Fibroblast of the conjunctiva (primary cell): ENCODE measurements around the gene PACSIN2.
"Not testable (repeated sequence)": the region's sequence is repeated elsewhere in the genome, so short reads cannot be mapped to it uniquely, and the experiment has no call there.

Source experiments
- DNase-seq: peaks from one replicate; pipeline ENCODE4 v3.0.0-alpha.2; 2010; ENCODE audit warnings: low read depth

PACSIN2 gene

DNA sequence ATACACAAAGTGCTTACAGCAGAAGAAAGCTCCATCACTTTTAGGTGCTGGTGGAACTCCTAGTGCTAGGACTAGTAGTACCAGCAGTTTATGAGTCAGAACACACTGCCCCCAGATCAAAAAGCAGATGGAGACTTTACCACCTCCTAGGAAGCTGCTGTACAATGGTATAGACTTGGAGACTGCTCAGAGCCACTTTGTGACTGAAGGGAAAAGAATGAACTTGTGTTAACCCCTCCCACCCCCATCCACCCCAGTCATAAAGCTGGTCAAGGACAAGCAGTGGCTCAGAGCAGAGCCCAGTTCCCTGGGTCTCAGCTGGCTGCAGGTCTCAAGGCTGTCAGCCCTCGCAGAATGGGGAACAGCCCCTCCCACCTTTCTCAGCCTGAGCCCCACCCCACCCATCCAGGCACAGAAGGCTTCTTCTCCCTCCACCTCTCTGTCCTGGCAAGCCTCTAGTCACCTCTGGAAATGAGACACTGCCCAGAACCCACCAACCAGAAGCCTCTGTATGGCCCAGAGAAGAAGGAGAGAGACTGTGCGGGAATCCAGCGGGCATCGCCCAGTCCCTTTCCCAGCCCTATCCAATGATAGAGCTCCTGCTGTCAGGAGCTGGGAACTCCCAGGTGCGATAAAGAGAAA is 23.8 kb downstream of the PACSIN2 start:
- DNase-seq, result peak; percentile 67

DNA sequence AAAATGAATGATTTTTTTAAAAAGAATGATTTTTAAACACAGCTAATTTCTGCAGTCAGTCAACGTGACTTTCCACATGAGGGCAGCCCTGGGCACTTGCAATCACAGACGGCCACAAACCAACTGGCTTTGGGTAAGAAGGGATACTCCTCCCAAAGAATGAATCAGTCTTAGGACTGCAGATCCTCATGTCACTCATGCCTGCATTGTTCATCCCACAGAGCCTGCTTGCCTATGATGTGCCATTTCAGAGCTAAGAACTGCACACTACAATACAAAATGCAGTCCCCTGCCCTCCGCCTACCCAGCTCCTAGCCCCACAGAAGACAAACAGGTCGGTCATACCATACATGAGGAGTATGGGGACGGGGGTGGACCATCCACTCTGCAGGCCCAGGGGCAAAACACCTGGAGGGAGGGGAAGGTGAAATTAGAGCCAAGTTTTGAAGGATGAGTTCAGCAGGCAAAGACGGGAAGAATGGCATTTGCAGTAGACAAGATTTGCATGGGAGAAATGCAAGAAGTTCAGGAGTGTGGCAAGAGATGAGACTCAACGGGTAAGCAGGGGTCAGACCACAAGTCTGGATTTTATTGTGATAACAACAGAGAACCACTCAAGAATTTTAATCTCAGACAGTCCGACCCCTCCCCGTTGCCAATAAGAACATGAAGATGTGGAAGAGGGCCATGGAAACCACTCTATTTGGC is 24.7 kb downstream of the PACSIN2 start:
- peak; percentile 85 for DNase-seq

DNA sequence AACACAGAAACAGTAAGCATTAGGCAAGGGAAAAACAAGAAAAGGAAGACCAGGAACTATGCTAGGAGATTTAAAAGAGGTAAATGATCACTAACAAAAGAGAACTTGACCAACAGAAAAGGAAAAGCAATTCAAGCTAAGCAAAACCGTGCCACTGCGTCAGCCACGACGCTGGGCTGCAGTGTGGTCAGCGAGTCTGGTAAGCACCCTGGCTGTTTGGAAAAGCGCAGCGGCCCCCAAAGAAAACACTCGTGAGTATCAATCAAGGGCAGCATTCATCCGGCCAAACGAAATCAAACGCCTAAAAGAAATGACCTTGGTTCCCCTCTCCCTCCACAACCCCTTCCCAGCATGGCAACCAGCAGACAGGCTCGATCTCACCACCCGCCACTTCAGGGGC is 28.8 kb downstream of the PACSIN2 start:
- no peak for DNase-seq

DNA sequence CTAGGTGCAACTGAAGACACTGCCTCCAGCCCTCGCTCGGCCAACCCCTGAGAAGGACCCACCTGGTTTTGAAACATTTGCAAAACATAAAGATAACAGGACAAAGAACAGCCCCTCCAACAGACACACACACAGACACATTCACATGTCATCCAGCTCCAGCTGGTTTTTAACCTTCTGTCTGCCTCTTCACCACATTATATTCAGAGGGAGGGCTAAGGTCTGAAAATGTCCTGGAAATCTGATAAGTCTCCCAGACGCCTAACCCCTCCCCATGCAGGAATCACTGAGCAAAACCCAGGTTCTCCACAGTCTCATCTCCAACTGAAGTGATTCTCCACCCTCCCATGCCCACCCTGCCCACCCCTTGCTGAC is 29.4 kb downstream of the PACSIN2 start:
- no peak for DNase-seq

DNA sequence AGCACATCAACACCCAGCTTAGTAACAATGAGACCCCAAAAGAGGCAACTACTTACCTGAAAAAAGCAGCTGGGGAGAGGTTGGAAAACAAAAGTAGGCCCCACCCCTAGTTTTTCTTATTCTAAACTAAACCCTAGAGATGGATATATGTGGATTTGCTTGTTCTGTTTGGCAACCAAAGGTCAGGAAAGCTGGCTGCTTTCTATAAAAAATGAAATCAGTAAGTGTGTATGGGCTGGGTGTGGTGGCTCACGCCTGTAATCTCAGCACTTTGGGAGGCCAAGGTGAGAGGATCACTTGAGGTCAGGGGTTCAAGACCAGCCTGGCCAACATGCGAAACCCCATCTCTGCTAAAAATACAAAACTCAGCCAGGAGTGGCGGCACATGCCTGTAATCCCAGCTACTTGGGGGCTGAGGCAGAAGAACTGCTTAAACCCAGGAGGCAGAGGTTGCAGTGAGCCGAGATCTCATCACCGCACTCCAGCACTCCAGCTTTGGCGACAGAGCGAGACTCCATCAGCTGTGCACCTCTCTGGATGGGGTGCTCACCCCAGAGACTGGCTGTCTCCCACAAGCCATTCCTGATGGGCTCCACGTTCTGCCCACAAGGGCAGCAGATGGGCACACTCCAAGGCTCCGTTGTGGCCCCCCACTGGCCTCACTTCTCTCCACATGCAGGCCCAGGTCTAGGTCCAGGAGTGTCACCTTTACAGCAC is 30.0 kb downstream of the PACSIN2 start:
- DNase-seq, result no peak

DNA sequence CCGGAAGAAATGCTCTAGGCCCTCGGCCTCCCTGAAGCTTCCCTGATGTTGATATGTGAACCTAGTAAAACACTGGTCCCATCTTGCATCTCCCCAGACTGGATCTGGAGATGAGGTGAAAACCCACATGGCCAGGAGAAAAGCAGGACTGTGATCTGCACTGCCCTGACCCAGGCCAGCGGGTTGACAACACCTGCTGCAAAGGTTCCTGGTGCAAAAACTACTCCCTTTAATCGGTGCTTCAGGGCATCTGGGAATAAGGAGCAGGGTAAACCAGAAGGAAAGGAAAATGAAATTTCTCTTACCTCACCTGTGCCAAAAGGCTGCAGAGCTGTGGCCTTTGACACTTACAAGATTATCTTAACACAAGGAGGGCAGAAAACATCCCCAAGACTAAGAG is 30.6 kb downstream of the PACSIN2 start:
- DNase-seq, result no peak

DNA sequence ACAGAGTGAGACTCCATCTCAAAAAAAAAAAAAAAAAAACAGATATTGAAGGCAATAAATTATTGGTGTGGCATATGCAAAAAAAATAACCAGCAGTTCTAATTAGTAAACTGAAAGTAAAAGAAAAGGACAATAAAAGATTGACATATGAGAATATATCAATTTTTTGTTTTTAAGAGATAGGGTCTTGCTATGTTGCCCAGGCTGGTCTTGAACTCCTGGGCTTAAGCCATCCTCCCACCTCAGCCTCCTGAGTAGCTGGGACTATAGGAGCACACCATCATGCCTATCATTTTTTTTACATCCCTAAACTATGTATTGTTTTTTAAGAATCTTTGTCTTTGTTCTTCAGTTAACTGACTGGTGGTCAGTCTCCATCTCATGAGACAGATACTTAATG is 31.5 kb downstream of the PACSIN2 start:
- no peak for DNase-seq

DNA sequence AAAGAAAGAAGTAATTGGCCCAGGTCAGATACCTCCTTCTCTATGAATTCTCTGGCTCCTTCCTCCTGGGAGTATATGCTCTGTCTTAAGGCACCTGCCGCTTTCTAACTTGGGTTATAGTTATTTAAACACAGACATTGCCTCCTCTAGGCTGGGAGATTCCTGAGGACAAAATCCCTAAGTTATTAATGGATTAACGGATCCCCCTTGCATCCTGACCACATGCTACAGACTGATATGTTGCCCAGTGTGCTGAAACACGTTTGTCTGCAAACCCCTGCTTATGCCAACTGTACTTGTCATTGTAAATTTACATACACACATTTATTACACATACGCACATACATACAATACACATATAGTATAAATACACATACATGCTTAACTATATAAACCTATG is 35.3 kb downstream of the PACSIN2 start:
- no peak for DNase-seq

DNA sequence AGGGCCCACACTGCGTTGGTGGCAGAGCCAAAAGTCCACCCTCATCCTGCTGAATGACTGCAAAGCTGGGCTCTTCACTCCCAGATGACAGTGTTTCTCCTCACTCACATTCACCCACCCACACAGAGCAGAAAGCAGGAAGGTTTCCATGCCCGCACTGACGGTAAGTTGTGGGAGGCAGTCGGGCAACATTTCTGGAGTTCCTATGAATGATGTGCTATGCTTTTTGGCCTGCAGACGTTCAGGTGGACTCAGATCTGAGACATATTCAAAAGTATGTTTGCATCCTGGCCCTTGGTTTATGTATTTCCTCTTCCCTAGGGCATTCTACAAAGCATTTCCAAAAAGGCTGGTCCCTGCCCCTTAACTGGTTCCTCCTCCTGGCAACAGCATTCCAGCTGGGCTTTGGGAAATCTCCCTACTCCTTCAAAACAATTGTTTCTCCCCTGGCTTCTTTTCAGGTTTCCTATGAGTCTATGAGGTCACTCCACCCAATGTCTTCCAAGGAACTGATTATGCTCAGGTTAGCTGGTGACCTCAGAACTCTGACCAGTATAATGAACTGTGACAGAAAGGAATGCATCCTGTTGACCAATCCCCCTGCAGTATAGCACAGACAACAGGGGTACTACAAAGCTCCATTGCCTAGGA is 36.4 kb downstream of the PACSIN2 start:
- no peak for DNase-seq

DNA sequence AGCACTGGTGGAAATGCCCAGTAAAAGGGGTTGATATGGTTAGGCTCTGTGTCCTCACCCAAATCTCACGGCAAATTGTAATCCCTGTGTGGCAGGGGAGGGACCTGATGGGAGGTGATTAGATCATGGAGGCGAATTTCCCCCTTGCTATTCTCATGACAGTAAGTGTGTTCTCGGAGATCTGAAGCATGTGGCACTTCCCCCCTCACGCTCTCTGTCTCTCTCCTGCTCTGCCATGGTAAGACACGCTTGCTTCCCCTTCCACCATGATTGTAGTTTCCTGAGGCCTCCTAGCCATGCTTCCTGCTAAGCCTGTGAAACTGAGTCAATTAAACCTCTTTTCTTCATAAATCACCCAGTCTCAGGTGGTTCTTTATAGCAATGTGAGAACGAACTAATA is 37.4 kb downstream of the PACSIN2 start:
- DNase-seq, result no peak

DNA sequence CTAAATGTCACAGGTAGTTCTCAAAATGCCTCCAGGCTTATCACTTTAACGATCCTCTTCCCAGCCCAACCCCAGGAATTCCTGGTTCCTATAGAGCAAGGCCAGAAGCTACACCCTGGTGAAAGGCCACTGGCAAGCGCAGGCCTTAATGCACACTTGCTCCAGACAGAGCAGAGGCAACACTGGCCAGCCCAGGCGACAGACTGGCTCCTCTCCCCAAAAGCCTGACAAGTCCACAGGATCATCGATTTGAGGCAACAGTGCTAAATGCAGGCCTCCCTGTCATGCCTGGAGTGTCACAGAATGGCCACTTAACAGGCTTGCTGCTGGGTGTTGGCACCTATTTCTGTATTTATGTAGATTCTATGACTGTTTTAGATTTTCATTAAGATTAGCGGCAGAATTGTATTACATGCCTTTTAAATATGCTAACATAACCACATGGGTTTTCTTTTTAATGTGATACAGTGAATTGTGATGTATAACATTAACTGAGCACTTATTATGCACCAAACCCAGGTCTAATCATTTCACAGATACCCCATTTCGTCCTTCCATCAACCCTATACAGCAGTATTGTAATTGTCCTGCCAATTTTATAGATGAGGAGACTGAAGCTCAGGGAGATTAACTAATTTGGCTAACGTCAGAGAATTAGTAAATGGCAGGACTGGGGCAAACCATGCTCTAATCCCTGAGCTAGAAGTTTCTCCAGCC is 38.6 kb downstream of the PACSIN2 start:
- no peak for DNase-seq

DNA sequence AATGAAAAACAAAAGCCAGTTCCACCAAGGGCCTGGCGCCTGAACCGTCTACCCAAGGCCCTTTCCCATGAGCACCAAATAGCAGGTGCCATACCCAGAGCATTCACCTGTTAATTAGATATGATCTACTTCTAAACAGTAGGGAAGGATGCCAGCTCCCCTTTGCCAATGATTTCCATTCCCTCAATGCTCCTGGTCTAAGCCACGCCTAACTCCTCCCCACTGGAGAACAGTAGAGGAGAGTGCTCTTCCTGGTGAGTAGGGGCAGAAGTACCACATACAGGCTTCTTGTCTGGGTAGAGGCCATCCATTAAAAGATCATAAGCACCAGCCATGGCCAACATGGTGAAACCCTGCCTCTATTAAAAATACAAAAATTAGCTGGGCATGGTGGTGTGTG is 40.7 kb downstream of the PACSIN2 start:
- DNase-seq, result no peak

DNA sequence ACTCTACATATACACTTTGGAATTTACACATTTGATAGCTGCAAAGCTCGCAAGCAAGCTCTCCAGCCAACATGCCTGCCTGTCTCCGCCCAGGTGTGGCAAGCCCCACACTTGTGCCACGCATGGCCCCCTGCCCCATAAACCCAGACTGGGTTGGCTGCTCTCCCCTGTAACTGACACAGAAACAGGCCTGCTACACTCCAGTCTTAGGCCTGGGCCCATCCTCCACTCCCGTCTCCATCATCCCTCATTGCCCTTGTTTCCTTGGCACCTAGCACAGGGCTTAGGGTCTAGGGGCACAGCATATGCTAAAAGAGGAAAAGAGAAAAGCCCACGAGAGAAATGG is 41.4 kb downstream of the PACSIN2 start:
- DNase-seq, result no peak

DNA sequence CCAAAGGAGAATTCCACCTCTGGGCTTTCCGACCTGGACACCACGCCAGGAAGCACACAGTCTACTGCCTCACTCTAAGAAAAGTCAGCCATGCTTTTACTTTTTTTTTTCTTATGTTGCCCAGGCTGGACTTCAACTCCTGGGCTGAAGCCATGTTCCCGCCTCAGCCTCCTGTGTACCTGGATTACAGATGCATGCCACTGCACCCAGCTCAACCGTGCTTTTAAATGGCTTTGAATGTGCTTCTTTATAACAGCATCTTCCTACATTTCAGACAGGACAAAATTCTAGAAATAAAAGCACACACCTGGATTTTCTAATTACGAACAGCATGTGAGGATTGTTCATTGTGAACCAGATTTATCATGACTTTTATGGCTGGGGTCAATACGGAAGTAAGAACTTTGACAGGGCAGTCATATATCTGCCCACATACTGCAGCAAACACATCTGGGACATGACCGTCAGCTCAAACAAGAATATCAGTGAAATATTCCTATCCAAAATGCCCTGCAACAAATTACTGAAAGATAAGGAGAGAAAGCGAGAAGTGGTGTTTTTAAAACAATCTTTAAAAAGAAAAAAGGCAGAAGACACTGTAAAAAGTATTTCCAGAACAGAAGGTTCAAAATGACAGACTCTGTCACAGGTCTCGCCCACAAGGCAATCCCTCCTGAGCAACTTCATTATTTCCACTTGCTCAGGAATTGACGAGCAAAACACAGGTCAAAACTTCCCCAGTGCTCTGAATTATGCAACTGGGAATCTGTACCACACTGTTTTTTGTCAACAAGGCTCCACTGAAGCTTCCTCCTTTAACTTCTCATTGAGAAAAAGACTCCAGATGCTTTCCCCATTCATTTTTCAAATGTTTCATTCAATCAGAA is 42.1 kb downstream of the PACSIN2 start:
- DNase-seq, result no peak

DNA sequence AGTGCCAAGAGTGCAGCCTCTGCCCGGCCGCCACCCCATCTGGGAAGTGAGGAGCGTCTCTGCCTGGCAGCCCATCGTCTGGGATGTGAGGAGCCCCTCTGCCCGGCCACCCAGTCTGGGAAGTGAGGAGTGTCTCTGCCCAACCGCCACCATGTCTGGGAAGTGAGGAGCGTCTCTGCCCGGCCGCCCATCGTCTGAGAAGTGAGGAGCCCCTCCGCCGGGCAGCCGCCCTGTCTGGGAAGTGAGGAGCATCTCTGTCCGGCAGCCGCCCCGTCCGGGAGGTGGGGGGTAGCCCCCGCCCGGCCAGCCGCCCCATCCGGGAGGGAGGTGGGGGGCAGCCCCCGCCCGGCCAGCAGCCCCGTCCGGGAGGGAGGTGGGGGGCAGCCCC is 43.5 kb downstream of the PACSIN2 start:
- DNase-seq, result not testable (repeated sequence)

DNA sequence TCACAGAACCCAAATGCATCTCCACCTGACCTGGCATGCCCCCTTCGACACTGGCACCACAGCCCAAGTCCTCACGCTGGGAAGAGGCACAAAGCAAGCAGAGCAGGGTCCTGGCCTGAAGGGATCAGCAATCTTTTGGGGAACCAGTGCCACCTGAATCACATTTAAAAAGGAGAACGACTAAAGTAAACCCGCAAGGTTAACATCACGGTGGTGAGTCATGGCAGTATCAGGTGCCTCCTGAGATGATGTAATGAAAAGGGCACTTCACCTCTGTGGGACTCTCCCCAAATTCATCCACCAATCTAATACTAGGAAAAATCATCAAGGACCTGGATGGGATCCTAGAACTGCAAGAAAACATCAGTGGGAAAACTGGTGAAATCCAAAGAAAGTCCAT is 44.9 kb downstream of the PACSIN2 start:
- no peak for DNase-seq

DNA sequence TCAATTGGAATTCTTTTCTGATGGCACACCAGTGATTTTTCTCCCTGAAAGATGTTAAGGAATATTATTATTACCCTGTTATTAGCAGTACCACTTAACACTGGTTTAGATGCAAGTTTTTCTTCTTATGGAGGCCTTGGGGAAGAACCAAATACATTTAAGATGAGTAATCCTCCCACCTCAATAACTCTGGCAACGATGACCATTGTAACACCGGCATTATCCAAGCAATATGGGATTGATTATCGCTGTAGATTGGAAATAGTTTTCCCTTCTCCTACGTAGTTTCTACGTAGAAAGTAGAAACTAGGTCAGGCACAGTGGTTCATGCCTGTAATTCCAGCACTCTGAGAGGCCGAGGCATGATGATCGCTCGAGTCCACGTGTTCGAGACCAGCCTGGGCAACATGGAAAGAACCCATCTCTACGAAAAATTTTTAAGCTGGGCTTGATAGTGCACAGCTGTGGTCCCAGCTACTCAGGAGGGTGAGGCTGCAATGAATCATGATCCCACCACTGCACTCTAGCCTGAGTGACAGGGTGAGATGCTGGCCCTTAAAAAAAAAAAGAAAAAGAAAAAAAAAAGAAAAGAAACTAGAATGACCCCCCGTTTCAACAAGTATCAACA is 45.5 kb downstream of the PACSIN2 start:
- peak; percentile 88 for DNase-seq

DNA sequence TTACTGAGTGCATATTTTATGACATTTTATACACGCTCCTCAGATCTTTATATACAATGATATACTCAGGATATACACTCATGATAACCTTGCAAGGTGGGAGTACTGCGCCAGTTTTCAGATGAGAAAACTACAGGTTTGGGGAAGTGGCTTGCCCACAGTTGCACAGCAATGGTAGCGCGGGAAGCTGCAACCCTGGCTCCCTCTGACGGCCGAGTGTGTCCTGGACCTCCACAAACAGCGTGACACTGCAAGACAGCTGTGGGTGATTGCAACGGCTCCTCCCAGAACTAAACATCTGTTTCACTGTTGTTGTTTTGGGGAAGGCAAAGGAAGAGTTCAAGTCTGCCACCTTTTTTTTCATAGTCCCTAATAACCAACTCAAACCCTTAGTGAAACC is 47.0 kb downstream of the PACSIN2 start:
- DNase-seq, result no peak

DNA sequence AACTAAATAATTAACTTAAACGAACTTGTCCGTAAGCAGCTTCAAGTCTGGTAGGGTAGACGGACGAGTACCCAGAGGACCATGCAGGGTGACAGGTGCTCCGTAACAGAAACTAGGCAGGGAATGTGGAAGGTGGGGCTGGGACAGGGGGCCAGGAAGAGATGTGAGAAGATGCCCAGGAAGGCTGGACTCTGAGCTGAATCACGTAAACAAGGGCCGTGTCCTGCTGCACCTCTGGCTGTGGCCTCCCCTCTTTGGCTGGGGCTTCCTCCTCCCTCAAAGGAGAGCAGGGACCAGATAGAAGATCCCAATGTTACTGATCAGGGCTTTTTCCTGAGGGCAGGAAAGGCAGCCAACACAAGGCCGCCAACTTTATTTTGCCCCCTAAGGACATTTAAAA is 47.9 kb downstream of the PACSIN2 start:
- no peak for DNase-seq

DNA sequence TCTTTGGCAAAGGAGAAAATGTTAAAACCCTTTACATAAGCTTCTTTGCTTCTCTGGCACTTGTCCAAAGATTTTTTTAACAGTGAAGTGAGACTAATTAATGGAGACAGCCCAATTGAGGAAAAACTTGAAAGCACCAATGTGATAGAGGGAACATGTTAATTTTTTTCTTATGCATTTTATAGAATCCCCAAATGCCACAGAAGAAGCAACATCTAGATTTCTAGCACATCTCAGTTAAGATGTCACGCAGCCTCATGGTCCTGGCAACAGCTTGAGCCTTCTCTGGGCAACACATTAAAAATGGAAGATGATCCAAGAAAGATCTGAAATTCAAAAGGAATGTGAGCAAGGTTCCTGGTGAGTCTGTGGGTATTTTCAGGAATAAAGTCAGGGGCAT is 48.5 kb downstream of the PACSIN2 start:
- DNase-seq, result no peak
